Activated CD8-positive, alpha-beta memory T cell treated with anti-CD3 and anti-CD28 coated beads for 1 hour (primary cell): ENCODE measurements around the gene SULF2.

Experiments used
- DNase-seq, 2 donors: peaks; one replicate each; pipeline ENCODE4 v3.0.0-alpha.2; 2020; ENCODE audit warnings: low read depth in 1 of 2; ENCODE audit errors: extremely low read depth in 1 of 2

Gene SULF2

GRCh38 chr20:47741669-47742608, 43.3 kb downstream of the SULF2 start:
- no peak for DNase-seq

DNA sequence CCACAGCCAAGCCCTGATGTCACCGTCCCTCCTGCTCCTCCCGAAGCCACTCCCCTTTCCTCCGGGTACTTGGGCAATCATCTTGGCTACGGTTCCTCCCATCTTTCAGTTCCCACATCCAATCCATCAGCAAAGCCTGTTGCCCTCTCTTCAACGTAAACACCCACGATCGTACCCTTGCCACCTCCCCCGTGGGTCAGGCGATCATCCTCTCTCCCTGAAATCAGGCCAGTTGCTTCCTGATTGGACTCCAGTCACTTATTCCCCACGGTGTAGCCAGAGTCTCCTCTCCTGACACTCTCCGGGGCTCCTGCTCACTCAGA, 44.5 kb downstream of the SULF2 start:
- DNase-seq: no peak

GRCh38 chr20:47740121-47740861, 45.0 kb downstream of the SULF2 start:
- DNase-seq: no peak

DNA sequence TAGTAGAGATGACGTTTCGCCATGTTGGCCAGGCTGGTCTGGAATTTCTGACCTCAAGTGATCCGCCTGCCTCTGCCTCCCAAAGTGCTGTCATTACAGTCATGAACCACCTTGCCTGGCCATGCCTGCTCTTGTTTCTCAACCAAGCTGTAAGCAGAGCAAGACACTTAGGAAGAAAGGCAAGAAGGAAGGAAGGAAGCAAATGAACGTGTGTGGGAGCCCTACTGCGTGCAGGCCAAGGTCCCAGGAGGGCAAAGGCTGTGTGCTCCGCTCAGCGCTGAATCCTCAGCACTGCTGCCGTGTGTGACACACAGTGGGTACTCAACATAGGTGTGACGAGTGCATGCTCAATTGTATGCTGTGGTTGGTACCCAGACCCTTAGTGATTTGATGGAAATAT, 47.4 kb downstream of the SULF2 start:
- no peak for DNase-seq

GRCh38 chr20:47736570-47737152, 48.6 kb downstream of the SULF2 start:
- no peak for DNase-seq

GRCh38 chr20:47735412-47736400, 49.6 kb downstream of the SULF2 start:
- DNase-seq: no peak

DNA sequence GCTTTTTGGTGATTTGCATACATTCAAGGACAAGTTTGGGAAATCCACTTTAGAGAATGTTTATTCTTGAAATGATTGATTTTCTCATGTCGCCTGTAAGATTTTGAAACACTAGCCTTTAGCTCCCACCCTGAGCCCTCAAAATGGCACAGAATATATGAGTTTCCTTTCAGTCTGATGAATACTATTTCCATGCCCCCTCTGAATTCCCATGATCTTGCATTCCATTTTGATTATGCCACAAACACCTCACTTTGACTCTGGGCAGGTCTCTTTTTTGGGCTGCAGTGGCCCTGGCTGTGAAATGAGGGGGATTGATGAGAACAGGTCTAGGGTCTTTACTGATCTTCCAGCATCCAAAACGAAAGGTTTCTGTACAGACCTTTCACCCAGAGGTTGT, 50.4 kb downstream of the SULF2 start:
- DNase-seq: no peak

DNA sequence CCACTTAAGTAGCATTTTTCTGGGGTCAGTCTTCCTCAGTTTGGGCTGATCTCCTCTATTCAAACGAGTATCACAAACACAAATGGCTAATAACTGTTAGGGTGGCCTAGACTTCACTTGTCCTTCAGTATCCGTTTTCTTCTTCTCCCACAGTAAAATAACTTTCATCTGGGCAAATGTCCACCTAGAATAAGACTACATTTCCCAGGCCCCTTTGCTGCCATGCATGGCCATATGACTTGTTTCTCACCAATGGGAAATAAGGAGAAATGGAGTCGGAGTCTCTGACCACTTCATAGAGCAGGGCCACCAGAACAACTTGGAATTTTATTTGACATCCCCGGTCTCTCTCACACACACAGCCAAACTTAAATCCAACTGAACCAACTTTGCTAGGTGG, 51.4 kb downstream of the SULF2 start:
- DNase-seq: no peak

DNA sequence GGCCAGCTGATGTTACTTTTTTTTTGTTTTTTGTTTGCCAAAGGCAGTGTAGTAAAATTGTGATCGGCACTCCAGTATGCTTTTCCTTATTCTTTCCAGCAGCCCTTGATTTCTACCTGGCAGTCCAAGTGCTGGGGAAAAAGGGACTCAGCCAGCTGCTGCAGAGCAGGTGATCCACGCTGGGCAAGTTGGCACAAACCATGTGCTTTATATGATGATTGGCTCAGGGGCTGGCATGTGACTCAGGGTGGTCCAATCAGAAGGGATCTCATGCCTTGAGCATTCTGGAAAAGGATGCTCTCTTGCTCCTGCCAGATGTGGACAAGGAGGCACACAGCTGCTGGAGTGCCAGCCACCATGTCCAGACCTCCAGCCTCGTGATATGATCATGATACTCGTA, 54.5 kb downstream of the SULF2 start:
- DNase-seq: no peak

GRCh38 chr20:47729472-47729871, 55.8 kb downstream of the SULF2 start:
- DNase-seq: no peak

DNA sequence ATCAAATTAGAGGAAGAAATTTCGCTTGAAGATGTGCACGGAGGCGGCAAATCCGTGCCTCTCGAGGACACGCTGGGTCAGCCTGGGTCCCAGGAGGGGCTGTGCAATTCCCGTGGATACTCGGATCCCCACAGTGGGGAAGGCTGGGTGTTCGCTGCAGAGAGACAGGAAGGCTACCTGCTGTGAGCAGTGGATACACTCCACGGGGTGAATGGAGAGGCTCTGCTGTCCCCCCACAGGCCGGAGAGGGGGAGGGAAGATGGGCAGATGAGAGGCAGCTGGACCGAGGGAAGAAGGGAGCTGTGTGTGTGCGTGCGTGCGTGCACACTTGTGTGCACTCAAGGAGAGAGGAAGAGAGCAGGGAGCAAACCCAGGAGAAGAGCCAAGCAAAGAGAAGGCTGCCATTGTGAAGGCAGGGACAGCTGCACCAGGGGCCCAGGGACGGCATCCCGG, 57.3 kb downstream of the SULF2 start:
- no peak for DNase-seq

DNA sequence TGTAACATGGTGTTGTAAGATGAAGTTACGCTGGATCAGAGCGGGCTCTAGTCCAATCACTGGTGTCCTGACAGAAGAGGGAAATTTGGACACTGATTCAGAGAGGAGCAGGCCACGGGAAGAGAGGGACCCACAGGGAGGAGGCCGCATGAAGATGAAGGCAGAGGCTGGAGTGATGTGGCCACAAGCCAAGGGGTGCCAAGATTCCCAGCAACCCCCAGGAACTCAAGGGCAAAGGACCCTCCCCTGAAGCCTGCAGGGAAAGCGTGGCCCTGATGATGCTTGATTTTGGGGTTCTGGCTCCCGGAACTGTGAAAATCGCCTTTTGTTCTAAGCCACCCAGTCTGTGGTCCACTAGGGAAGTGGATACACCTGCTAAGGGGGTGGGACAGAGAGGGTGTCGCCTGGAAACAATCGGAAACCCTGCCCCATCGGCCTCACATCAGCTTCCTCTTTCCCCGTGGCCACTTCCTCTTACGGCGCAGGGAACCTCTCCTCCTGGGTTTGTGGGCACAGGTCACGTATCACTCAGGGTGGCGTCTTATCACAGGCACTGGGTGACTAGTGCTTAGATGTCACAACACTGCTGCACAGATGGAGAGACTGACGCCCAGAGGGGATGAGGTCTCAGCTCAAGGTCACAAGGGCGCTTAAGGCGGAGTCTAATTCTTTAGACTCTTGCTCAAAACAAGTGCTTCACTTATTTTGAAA, 58.0 kb downstream of the SULF2 start:
- peak; percentile 30 to 40 for DNase-seq

DNA sequence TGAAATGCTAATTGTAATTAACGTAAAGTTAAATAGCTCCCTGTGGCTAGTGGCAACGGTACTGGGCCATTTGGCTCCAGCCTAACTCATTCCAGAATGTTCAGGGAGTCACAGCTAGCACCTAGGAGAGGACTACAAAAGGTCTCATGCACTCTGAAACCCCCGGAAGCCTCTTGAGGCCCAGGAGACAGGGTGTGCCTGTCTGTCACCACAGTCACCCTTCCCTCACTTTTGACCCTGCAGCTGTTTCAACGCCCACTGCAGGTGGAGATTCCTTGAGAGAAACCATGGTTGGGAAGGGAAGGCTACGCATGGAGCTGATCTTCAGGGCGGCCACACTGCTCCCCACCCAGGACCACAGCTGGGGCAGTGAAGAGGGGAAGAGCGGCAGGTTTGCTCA, 58.6 kb downstream of the SULF2 start:
- DNase-seq: no peak

DNA sequence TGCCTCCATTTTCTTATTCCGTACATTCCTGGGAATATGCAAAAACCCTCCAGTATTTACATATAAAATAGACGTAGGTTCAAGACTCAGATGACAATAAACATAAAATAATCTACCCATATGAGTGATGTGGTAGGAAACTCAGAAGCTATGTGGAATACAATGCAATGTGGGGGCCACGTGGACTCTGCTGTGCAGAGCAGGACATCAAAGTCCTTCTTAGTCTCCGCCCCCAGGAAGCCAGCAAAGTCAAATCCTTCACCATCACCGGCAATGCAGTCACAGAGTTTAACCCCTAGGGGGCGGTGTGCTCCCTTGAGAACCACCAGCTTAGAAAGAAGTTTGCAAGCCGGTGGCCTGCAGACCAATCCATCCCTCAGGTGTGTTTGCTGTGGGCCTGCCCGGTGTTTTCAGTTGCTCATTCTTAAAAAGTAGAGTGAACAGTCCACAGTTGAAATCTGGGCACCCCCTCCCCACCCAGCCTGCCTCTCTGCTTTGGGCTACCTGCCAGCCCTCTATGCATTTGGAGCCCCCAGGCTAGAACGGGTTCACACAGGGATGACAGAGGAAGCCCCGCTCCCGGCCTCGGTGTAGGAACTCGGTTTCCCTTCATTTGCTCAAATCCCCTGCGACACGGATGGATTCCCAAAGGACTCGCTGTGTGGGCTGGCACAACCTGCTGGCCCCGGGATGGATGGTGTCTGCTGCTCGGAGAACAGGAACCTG, 59.9 kb downstream of the SULF2 start:
- DNase-seq: peak; percentile 43 to 56

GRCh38 chr20:47724910-47725247, 60.4 kb downstream of the SULF2 start:
- DNase-seq: no peak

GRCh38 chr20:47724396-47724795, 60.9 kb downstream of the SULF2 start:
- no peak for DNase-seq

GRCh38 chr20:47723322-47723721, 62.0 kb downstream of the SULF2 start:
- DNase-seq: no peak

DNA sequence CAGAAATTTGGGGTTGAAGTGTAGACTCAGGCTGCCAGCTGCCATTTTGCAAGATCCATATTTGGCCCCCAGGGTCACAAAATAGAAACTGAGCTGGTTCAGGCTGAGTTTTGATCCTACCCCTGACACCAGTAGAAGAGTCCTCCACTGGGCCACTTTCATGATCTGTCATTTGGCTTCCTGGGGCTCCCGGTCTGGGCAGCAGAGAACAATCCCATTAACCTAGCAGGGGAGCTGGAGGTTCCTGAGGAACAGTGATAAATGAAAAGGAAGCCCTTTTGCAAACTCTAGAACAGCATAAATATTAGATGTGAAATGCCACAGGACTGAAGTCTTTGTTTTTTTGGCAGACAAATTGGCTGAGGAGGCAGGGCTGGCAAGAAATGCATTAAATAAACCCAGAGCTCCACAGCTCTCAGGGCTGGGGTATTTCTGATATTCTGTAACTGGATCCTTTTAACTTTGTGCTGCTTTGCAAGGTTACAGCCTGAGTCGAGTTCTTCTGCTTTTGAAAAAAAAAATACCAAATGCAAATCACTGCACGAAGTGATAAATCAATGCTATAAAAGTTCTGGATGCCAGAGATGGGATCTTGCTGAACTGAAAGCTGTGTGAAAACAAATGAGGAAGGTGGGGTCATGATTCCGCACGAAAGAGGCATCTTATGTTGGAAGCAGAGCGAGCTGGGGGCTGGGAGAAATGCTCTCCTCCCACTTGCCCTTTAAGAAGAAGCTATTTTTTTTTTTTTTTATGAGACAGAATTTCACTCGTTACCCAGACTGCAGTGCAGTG, 64.4 kb downstream of the SULF2 start:
- DNase-seq: no peak

GRCh38 chr20:47719625-47720024, 65.7 kb downstream of the SULF2 start:
- DNase-seq: no peak
